GM19372 (cell line): ENCODE results near the gene CDC25A.

ENCODE experiments used
- ATAC-seq: cut with Tn5 transposase; IDR thresholded peaks from one replicate; pipeline ENCODE4 v1.9.1; 2021; ENCODE audit warnings: mild to moderate bottlenecking, low read depth, moderate library complexity; ENCODE audit not compliant: unreplicated experiment

CDC25A gene

DNA sequence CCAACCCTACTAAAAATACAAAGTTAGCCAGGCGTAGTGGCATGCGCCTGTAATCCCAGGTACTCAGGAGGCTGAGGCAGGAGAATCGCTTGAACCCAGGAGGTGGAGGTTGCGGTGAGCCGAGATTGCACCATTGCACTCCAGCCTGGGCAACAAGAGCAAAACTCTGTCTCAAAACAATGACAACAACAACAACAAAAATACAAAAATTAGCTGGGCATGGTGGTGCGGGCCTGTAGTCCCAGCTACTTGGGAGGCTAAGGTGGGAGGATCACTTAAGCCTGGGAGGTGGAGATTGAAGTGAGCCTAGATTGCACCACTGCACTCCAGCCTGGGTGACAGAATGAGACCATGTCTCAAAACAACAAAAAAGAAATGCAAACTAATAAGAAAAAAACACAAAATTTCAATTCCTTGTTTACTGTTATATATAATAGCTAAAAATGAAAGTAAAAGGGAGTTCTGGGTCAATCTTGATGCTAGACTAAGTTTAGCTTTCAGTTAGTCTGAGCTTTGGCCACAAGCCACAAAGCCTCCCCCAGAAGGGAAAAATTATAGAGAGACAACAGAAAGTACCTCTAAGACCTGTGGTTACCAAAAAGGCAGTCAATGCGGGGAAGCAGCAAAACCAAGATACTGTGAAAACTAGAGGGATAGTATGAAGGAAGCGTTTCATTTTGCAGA is 76.0 kb downstream of the CDC25A start:
- ATAC-seq = peak; percentile 94

DNA sequence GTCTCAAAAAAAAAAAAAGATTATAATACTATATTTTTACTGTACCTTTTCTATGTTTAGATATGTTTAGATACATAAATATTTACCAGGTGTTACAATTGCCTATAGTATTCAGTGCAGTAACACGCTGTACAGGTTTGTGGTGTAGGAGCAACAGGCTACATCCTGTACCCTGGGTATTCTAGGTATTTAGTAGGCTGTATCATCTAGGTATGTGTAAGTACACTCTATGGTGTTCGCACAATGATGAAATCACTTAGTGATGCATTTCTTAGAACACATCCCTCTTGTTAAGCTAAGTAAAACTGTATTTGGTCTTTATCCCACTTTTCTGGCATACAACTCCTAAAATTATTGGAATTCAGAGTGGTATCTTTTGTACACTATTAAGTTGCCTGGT is 77.8 kb downstream of the CDC25A start:
- no peak for ATAC-seq

DNA sequence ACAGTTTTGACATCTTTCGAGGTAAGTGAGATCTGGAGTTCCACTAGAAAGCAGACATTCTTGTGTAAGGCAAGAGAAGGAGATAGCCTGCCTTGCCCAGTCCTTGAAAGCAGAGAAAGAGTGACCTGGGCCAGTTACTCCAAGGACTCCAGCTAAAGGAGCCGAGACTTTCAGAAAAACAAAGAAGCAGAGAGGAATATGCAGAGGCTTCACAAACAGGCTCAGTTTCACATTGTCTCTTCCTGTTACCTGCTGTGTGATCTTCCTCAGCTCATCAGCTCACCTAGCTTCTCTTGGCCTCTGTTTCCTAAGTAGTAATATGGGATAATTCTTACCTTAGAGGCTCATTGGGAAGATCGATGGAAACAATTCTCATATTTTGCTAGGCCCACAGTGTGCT is 81.0 kb downstream of the CDC25A start:
- ATAC-seq = no peak
